Measurements from ENCODE around the gene MRM1. TPM values are rescaled to one million over a fixed set of nuclear protein-coding genes. Genes with fewer than 3 reads are reported as not detected.
A peak's percentile ranks its signal among the peaks of the same experiment; 100 is the strongest.

The MRM1 gene
- total and polyA plus RNA-seq, 9 of the 15 experiments (the other 6 are each of a cell fraction or from before 2014, with no cell fraction given), result 0.61 to 28.4 (median 21.5) TPM

DNA sequence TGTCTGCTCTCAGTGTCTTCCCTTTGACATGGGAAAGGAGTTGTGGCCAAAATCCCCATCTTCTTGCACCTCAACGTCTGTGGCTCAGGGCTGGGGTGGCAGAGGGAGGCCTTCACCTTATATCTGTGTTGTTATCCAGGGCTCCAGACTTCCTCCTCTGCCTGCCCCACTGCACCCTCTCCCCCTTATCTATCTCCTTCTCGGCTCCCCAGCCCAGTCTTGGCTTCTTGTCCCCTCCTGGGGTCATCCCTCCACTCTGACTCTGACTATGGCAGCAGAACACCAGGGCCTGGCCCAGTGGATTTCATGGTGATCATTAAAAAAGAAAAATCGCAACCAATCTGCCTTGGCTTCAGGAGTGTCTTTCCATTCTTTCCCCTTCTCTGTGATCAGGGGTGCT, 918 bp upstream of the MRM1 start (continued):
- TF ChIP-seq CBFA2T3 (IDR thresholded peaks at IDR 0.05) (peak; percentile 91), EP300 (IDR thresholded peaks at IDR 0.05; ENCODE audit: low read length) (peak; percentile 86; the same call in 1 of the 2 replicates), BRD4 (IDR thresholded peaks at IDR 0.05) (no peak), SPI1 (IDR thresholded peaks at IDR 0.05; ENCODE audit: borderline replicate concordance, low read depth, low read length) (peak; percentile 63), NFIC (IDR thresholded peaks at IDR 0.05) (peak; percentile 65; the same call in 1 of the 2 replicates), MYNN (IDR thresholded peaks at IDR 0.05) (peak; percentile 68; the same call in 1 of the 2 replicates), MYNN (CRISPR knock-in tag; IDR thresholded peaks at IDR 0.05) (no peak), NEUROD1 (IDR thresholded peaks at IDR 0.05; ENCODE audit: borderline replicate concordance, low read depth, low read length, partially characterized antibody) (peak; percentile 58), NR2C1 (IDR thresholded peaks at IDR 0.05) (peak; percentile 45; the same call in 1 of the 2 replicates), NR2C1 (tag; IDR thresholded peaks at IDR 0.05) (no peak), SP2 (IDR thresholded peaks at IDR 0.05; ENCODE audit: extremely low read depth, low read depth, low read length, poor library complexity, severe bottlenecking) (no peak), ZBTB7A (IDR thresholded peaks at IDR 0.05; ENCODE audit: borderline replicate concordance, control insufficient read depth, low read depth, low read length) (peak; percentile 47; the same call in 1 of the 2 replicates), TBP (optimal IDR thresholded peaks at IDR 0.05; ENCODE audit: low read depth, low read length) (peak; percentile 23), RBM22 (IDR thresholded peaks at IDR 0.05; ENCODE audit: low read depth, low read length, poor library complexity, severe bottlenecking) (no peak), TBL1XR1 (IDR thresholded peaks at IDR 0.05; ENCODE audit: low read length in 2 of 2) (peak; percentile 17 to 40; a peak in 2 of 4 replicates), COPS2 (conservative IDR thresholded peaks at IDR 0.05) (no peak), TCF3 (CRISPR knock-in tag; IDR thresholded peaks at IDR 0.05) (peak; percentile 83), NCOR1 (IDR thresholded peaks at IDR 0.05) (peak; percentile 88), CBFA2T2 (conservative IDR thresholded peaks at IDR 0.05) (peak; percentile 80), GATA2 (CRISPR knock-in tag; IDR thresholded peaks at IDR 0.05) (0 out of 2 replicates have a peak, but pooled peaks have one; percentile 20)
- TF ChIP-seq, protein P1, sequence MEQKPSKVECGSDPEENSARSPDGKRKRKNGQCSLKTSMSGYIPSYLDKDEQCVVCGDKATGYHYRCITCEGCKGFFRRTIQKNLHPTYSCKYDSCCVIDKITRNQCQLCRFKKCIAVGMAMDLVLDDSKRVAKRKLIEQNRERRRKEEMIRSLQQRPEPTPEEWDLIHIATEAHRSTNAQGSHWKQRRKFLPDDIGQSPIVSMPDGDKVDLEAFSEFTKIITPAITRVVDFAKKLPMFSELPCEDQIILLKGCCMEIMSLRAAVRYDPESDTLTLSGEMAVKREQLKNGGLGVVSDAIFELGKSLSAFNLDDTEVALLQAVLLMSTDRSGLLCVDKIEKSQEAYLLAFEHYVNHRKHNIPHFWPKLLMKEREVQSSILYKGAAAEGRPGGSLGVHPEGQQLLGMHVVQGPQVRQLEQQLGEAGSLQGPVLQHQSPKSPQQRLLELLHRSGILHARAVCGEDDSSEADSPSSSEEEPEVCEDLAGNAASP (IDR thresholded peaks at IDR 0.05), result no peak
- TF ChIP-seq, protein P2, sequence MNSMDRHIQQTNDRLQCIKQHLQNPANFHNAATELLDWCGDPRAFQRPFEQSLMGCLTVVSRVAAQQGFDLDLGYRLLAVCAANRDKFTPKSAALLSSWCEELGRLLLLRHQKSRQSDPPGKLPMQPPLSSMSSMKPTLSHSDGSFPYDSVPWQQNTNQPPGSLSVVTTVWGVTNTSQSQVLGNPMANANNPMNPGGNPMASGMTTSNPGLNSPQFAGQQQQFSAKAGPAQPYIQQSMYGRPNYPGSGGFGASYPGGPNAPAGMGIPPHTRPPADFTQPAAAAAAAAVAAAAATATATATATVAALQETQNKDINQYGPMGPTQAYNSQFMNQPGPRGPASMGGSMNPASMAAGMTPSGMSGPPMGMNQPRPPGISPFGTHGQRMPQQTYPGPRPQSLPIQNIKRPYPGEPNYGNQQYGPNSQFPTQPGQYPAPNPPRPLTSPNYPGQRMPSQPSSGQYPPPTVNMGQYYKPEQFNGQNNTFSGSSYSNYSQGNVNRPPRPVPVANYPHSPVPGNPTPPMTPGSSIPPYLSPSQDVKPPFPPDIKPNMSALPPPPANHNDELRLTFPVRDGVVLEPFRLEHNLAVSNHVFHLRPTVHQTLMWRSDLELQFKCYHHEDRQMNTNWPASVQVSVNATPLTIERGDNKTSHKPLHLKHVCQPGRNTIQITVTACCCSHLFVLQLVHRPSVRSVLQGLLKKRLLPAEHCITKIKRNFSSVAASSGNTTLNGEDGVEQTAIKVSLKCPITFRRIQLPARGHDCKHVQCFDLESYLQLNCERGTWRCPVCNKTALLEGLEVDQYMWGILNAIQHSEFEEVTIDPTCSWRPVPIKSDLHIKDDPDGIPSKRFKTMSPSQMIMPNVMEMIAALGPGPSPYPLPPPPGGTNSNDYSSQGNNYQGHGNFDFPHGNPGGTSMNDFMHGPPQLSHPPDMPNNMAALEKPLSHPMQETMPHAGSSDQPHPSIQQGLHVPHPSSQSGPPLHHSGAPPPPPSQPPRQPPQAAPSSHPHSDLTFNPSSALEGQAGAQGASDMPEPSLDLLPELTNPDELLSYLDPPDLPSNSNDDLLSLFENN (IDR thresholded peaks at IDR 0.05; ENCODE audit: low read depth in 2 of 2, low read length in 2 of 2), result 0 out of 4 replicates have a peak, but pooled peaks of 1 of the 2 experiments have one; percentile 30
- TF ChIP-seq, protein P3, sequence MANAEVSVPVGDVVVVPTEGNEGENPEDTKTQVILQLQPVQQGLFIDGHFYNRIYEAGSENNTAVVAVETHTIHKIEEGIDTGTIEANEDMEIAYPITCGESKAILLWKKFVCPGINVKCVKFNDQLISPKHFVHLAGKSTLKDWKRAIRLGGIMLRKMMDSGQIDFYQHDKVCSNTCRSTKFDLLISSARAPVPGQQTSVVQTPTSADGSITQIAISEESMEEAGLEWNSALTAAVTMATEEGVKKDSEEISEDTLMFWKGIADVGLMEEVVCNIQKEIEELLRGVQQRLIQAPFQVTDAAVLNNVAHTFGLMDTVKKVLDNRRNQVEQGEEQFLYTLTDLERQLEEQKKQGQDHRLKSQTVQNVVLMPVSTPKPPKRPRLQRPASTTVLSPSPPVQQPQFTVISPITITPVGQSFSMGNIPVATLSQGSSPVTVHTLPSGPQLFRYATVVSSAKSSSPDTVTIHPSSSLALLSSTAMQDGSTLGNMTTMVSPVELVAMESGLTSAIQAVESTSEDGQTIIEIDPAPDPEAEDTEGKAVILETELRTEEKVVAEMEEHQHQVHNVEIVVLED (CRISPR knock-in tag; IDR thresholded peaks at IDR 0.05), result no peak
- TF ChIP-seq, protein P4, sequence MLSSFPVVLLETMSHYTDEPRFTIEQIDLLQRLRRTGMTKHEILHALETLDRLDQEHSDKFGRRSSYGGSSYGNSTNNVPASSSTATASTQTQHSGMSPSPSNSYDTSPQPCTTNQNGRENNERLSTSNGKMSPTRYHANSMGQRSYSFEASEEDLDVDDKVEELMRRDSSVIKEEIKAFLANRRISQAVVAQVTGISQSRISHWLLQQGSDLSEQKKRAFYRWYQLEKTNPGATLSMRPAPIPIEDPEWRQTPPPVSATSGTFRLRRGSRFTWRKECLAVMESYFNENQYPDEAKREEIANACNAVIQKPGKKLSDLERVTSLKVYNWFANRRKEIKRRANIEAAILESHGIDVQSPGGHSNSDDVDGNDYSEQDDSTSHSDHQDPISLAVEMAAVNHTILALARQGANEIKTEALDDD (IDR thresholded peaks at IDR 0.05), result no peak
